Measurements from ENCODE around the gene HMGB1.

The HMGB1 gene

GRCh38 chr13:30437177-30437576 is 28.6 kb downstream of the HMGB1 start:
- Histone ChIP-seq H3K4me2 (no peak overlapping the region), H3K4me3 (no peak overlapping the region), H4K20me1 (no peaks in the 10 kb centered on the region), H3K36me3 (no peaks in the 10 kb centered on the region), H3K9ac (no peak overlapping the region), H3K4me1 (peaks cover 24% of the 10 kb centered on the region), H3K9me3 (peaks cover 13% of the 10 kb centered on the region; the same call in 1 of the 2 replicates), H3K27ac (no peak overlapping the region), H3K27me3 (no peaks in the 10 kb centered on the region)
- TF ChIP-seq Cebpa-rat (IDR thresholded peaks at IDR 0.05): no peak

- Histone ChIP-seq H3K9me3 (peaks cover 5% of the 10 kb centered on the region; the same call in 1 of the 2 replicates), H3K36me3 (no peaks in the 10 kb centered on the region), H3K9ac (no peak overlapping the region), H3K27ac (no peak overlapping the region), H3K27me3 (no peaks in the 10 kb centered on the region), H3K4me3 (no peak overlapping the region), H3K4me2 (no peak overlapping the region), H4K20me1 (no peaks in the 10 kb centered on the region), H3K4me1 (peaks cover 20% of the 10 kb centered on the region)
- TF ChIP-seq Cebpa-rat (IDR thresholded peaks at IDR 0.05): no peak
Measured at GRCh38 chr13:30435911-30436451, 29.8 kb downstream of the HMGB1 start.

GRCh38 chr13:30431269-30431940 is 34.3 kb downstream of the HMGB1 start:
- peaks cover 19% of the 10 kb centered on the region for H3K4me1 ChIP-seq
- no peak overlapping the region for H3K27ac ChIP-seq
- TF ChIP-seq Cebpa-rat (IDR thresholded peaks at IDR 0.05): no peak
- no peaks in the 10 kb centered on the region for H3K36me3 ChIP-seq
- no peaks in the 10 kb centered on the region for H4K20me1 ChIP-seq
- H3K9ac ChIP-seq: no peak overlapping the region
- peak overlapping the region; percentile 14; the same call in 1 of the 2 replicates for H3K4me2 ChIP-seq
- H3K4me3 ChIP-seq: no peak overlapping the region
- no peaks in the 10 kb centered on the region for H3K27me3 ChIP-seq
- peaks cover 10% of the 10 kb centered on the region; the same call in 1 of the 2 replicates for H3K9me3 ChIP-seq

- no peak overlapping the region; the same call in 1 of the 2 replicates for H3K4me2 ChIP-seq
- H3K27ac ChIP-seq: no peak overlapping the region
- H3K36me3 ChIP-seq: no peaks in the 10 kb centered on the region
- TF ChIP-seq Cebpa-rat (IDR thresholded peaks at IDR 0.05): no peak
- peaks cover 24% of the 10 kb centered on the region for H3K4me1 ChIP-seq
- H3K27me3 ChIP-seq: no peaks in the 10 kb centered on the region
- no peaks in the 10 kb centered on the region for H4K20me1 ChIP-seq
- H3K4me3 ChIP-seq: no peak overlapping the region
- no peak overlapping the region for H3K9ac ChIP-seq
- H3K9me3 ChIP-seq: peaks cover 10% of the 10 kb centered on the region; the same call in 1 of the 2 replicates
Measured at GRCh38 chr13:30429721-30430694, 35.7 kb downstream of the HMGB1 start.

- no peak overlapping the region for H3K9ac ChIP-seq
Measured at GRCh38 chr13:30429235-30429634, 36.5 kb downstream of the HMGB1 start.

GRCh38 chr13:30423891-30424290 is 41.8 kb downstream of the HMGB1 start:
- H3K9me3 ChIP-seq: peaks cover 10% of the 10 kb centered on the region; the same call in 1 of the 2 replicates
- H3K4me2 ChIP-seq: peak overlapping the region; percentile 73
- H3K27ac ChIP-seq: no peak overlapping the region
- H3K4me1 ChIP-seq: peaks cover 56% of the 10 kb centered on the region
- no peaks in the 10 kb centered on the region for H3K36me3 ChIP-seq
- H4K20me1 ChIP-seq: no peaks in the 10 kb centered on the region
- TF ChIP-seq Cebpa-rat (IDR thresholded peaks at IDR 0.05): no peak
- no peak overlapping the region for H3K4me3 ChIP-seq
- no peak overlapping the region for H3K9ac ChIP-seq
- no peaks in the 10 kb centered on the region for H3K27me3 ChIP-seq

More at GRCh38 chr13:30429235-30429634, 36.5 kb downstream of the HMGB1 start:
- Histone ChIP-seq H3K4me2 (no peak overlapping the region), H3K27ac (no peak overlapping the region), H3K4me3 (no peak overlapping the region), H3K4me1 (peaks cover 30% of the 10 kb centered on the region), H3K27me3 (no peaks in the 10 kb centered on the region), H4K20me1 (no peaks in the 10 kb centered on the region), H3K36me3 (no peaks in the 10 kb centered on the region), H3K9me3 (peaks cover 10% of the 10 kb centered on the region; the same call in 1 of the 2 replicates)
- TF ChIP-seq Cebpa-rat (IDR thresholded peaks at IDR 0.05): no peak

GRCh38 chr13:30422054-30422839 is 43.5 kb downstream of the HMGB1 start, which contains the start of gene UBE2L5:
TSS of gene UBE2L5 (plus strand) at chr13:30422493. CDS start at chr13:30427991, 5,498 bp downstream.
- Histone ChIP-seq H3K36me3 (no peaks in the 10 kb centered on the region), H3K9ac (peak within 1 kb of the TSS; percentile 71), H3K4me1 (peaks cover 68% of the 10 kb centered on the region), H3K9me3 (no peaks in the 10 kb centered on the region), H4K20me1 (no peaks in the 10 kb centered on the region), H3K4me3 (peak within 1 kb of the TSS; percentile 68), H3K27me3 (no peaks in the 10 kb centered on the region), H3K4me2 (peak within 1 kb of the TSS; percentile 89), H3K27ac (peak within 1 kb of the TSS; percentile 74)
- no peak for TF ChIP-seq Cebpa-rat (IDR thresholded peaks at IDR 0.05)

- Histone ChIP-seq H3K27ac (peak overlapping the region; percentile 74), H3K4me1 (peaks cover 75% of the 10 kb centered on the region), H3K4me2 (peak overlapping the region; percentile 89), H4K20me1 (no peaks in the 10 kb centered on the region), H3K36me3 (no peaks in the 10 kb centered on the region), H3K27me3 (no peaks in the 10 kb centered on the region), H3K4me3 (peak overlapping the region; percentile 68), H3K9me3 (no peaks in the 10 kb centered on the region), H3K9ac (peak overlapping the region; percentile 68)
- no peak for TF ChIP-seq Cebpa-rat (IDR thresholded peaks at IDR 0.05)
Measured at GRCh38 chr13:30421093-30422053, 44.4 kb downstream of the HMGB1 start.

All from BLaER1 (cell line).